ENCODE measurements around the gene SRBD1.

Gene SRBD1, protein sequence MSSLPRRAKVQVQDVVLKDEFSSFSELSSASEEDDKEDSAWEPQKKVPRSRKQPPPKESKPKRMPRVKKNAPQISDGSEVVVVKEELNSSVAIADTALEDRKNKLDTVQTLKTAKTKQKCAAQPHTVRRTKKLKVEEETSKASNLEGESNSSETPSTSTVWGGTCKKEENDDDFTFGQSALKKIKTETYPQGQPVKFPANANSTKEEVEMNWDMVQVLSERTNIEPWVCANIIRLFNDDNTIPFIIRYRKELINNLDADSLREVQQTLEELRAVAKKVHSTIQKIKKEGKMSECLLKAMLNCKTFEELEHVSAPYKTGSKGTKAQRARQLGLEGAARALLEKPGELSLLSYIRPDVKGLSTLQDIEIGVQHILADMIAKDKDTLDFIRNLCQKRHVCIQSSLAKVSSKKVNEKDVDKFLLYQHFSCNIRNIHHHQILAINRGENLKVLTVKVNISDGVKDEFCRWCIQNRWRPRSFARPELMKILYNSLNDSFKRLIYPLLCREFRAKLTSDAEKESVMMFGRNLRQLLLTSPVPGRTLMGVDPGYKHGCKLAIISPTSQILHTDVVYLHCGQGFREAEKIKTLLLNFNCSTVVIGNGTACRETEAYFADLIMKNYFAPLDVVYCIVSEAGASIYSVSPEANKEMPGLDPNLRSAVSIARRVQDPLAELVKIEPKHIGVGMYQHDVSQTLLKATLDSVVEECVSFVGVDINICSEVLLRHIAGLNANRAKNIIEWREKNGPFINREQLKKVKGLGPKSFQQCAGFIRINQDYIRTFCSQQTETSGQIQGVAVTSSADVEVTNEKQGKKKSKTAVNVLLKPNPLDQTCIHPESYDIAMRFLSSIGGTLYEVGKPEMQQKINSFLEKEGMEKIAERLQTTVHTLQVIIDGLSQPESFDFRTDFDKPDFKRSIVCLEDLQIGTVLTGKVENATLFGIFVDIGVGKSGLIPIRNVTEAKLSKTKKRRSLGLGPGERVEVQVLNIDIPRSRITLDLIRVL

DNA sequence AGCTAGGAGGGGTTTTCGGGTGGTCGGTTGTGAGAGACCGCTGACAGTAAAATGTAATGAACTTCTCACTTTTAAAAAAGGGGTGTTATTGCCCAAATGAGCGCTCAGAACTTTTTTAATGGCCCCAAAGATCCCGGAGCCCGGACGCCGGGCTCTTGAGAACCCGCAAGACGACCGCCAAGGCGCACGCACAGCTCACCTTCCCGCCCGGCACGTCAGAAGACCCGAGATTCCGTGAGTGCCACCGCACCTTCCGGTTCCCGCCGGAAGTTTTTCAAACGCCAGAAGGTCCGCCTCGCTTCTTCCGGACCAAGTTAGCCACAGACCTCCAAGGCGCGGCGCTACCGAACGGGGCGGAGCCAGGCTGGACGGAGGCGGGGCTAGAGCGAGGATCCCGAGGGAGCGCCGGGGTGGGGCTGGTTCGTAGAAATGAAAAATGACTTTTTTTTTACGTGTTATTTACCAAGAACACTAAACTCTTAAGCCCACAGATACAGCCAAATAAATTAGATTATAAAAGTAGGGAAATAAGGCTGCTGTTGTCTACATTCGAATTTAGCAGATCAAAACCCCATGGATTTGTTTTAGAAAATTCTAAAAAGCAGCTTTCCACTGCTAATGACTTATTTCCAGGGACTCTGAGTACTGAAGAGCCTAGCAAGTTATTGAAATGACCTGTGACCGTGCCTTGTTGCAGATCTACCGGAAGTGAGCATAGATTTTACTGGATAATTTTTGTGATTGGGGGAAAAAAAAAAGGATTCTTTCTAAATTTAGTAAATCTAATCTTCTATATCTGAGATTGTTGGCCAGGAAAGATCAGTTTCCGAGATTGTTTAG is at the start of gene SRBD1:
Gene SRBD1, minus strand, starts transcription at position 248 of the 840 bp plus-strand sequence. CDS start 5,826 bp downstream, outside the sequence.
- peak; percentile 97 for DNase-seq

DNA sequence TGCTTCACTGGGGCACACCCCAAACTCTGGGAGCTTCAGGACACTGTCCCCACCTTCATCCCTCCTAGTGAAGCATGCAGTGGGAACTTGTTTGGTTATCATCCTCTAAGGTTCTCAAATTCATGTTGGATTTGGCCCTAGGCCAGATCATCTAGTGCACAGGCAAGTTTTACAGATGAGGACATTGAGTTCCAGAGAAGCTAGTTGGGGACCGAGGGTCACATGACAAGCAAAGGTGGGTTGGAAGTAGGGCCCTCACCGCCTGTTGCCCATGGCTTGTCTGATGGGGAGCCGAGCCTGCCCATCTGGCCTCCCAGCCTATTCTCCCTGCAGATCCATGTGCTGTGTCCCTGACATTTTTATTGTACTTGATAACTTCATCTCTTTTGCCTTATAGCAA is 43.2 kb upstream of the SRBD1 start:
- DNase-seq: no peak

DNA sequence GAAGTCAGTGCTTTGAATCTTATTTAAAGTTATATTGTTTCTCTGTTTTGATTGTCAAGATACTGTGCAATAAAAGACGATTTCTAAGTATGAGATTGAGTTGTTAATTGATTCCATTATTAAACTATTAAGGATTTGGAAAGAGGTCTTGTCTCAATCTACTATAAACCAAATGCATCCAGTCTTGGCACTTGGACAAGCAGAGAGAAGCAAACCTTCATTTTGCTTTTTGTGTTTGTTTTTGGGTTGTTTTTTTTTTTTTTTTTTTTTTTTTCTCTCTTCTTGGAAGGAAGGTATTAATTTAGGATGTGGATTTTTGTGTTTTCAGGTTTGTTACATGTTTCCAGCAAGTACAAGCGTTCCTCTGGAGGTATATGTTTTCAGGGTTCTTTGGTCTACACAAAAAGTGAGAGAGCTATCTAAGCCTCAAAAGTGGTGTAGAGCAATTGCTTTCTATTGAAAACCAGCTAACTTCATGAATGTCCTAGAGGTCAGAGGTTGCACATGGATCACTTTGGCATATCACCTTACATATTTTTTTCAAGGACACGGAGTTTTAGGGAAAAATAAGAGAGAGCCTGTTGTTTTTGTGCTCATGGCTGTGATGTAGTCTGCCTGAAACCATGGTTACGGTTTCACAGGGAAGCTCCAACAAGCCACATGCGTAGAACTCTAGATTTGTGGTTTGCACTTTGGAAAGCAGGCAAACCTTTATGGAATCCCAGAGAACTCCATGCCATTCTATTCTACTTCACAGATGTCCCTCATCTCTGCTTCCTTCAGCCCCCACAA is 42.3 kb upstream of the SRBD1 start:
- DNase-seq: no peak

DNA sequence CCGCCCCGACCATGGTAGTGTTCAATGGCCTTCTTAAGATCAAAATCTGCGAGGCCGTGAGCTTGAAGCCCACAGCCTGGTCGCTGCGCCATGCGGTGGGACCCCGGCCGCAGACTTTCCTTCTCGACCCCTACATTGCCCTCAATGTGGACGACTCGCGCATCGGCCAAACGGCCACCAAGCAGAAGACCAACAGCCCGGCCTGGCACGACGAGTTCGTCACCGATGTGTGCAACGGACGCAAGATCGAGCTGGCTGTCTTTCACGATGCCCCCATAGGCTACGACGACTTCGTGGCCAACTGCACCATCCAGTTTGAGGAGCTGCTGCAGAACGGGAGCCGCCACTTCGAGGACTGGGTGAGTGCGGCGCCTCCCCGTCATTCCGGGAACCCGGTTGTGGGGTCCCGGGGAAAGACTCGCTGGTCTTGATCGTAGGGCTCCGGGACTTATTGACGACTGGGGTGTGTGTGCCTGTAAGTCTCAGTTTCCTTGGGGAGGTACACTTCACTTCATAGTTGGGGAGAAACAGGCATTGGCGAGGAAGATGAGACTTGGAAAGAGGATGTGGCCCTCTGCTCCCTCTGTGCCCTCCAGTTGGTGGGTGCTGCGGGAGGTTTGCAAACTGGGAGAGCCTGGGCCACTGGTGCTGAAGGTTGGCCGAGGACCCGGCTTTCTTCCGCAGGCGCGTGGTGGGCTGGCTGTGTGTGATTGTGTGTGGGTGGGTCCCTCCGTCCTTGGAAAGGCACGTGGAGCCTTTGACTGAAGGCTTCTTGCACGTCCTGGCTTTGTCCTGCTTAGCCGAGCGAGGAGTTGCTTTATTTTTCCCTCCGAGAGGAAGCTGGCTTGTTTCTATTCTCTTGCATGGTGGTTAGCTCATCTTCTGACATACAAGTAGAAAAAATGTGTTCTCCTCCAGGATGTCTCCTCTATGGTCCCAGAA is 41.3 kb upstream of the SRBD1 start:
- DNase-seq: peak; percentile 40

DNA sequence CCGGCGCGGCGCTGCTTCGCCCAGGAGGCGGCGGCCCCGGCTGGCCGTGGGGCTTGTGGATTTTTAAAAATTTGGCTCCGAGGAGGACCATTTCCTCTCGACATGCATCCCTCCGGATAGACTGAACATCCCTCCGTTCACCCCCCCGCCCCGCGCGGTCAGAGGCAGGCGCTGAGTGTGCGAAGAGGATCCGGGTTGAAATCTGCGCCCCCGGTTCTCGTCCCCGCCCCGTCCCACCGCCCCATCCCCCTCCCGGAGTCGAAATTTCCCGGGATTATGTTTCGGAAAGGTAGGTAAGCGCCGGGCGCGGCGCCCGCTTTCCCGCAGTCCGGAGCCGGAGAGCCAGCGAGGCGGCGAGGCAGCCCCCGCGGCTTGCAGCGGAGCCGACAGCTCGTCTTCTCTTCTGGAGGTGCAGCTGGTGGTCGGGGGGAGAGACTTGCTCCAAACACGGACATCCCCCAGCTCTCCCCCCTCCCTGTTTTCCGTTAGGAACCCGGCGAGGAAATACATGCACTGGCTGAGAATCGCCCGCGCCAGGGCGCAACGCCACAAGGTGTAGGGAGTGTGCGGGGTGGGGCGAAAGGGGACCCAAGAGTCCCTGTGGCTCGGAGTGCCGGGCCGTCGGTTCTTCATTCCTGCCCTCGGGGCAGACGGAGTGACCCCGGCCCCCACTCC is 40.5 kb upstream of the SRBD1 start, which contains the start of gene PRKCE:
Gene PRKCE, plus strand, starts transcription at position 261 of the 675 bp plus-strand sequence.
- peak; percentile 70 for DNase-seq

DNA sequence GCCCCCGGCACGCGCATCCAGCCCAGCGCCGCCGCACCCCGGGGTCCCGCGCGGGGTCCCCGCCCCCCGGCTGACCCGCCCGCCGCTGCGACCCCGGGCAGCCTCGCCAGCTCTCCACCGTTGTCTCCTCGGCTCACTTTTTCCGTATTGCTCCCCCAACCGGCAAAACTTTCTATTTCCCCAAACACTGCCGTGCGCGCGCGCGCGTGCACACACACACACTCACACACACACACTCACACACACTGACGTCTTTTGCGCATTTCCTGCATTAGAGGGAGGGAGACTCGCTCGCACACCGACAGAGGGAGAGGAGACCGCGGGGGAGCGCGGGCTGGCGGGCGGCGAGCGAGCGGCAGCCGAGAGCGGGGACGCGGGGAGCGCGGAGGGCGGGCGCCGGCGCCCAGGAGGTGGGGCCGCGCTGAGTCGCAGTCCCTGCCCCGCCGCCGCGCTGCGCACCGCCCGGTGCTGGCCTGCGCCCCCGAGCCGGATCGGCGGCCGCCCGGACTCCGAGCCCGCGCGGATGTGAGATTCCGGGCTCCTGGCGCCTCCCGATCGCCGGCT is 39.9 kb upstream of the SRBD1 start:
- DNase-seq: peak; percentile 91

DNA sequence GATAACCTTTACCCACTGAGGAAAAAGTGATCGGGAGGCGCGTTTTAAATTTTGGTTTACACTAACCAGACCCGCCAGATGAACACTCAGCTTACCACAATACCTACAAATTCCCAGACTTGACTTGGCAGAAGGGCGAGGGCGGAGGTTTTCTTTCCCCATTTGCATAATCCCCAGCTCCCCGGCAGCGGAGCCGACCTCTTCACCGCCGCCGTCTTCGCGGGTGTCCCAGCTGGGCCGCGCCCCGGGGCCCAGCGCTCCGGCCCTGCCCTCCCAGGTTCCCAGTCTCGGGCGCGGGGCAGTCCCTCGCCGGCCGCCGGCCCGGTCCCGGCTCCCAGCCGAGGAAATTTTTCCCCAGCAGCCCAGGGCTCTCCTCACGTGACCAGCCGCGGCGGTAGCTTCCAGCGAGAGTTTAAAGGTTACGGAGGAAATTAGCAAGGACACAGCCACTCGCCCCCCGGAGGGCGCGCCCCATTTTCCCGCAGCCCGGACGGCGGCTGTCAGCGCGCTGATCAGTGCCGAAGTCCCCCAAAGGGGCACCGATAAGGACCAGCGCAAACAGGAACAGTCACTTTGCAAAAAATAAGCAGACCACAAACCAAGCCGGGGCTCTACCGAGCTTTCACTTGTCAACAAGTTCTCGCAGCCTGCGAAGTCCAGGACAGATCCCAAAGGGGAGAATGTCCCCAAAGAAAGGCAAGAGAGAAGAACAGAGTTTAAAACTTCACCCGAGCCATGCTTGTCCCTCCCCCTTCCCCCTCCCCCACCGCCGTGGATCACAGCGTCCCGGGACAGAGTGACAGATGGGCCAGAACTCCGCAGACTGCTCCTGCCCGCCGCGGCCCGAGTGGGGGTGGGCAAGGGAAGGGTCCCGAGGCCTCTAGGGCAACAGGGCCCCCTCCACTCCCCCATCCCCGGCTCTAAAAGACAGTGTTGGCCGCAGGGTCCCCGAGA is 39.1 kb upstream of the SRBD1 start:
- DNase-seq: peak; percentile 64

DNA sequence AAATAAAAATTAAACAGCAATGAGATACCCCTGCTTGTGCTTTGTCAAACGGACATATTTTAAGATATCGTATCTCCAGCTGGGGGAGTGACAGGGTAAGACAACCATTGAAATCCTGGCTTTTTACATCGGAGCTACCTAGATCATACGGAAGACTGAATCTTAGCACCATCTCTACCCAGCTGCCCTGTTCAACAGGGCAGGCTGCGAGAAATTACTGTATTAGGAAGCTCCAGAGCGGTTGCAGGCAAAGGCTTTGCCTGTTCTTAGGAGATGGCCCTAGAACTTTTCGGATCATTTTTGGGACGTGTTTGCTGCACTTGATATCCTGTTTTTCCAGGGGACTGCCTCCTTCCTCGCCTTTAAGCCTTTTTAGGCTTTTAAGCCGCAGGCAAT is 38.4 kb upstream of the SRBD1 start:
- DNase-seq: no peak

DNA sequence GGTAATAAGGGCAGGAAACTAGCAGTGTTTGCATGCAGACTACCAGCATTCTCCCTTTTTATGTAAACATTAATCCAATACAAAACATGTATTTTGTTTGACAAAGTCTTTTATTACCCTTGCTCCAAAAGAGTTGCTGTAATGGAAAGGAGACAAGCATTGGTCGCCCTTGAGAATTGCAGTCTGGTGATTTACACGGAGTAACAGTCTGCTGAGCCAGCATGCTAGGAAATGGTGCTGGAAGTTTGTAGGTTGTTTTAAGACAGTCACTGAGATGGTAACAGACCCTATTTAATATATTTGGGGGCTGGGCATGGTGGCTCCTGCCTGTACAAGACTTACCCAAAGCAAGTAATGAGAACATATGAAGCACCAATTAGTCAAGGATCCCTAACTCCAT is 37.6 kb upstream of the SRBD1 start:
- no peak for DNase-seq

DNA sequence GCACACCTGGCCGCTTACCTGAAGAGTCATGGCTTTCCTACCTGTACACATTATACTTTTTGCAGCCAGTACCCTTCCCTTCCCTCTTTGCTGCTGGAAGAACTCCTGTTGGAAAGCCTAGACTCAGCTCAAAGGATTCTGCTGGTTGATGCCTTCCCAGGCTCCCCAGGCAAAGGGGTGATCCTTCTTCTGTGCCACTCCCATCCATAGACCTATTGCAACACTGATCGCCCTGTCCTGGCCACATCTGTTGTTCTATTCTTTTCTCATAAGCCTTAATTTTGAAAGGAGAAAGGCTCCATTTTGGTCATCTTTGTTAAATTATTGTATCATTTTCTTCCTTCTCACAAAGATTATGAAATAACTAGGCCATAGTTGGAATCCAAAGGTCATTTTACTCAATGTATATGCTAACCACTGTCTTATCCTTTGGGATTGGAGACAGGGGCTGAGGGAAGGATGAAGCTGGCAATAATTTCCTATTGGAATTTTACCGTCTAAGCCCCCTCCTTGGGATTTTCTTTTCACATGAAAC is 37.0 kb upstream of the SRBD1 start:
- no peak for DNase-seq

DNA sequence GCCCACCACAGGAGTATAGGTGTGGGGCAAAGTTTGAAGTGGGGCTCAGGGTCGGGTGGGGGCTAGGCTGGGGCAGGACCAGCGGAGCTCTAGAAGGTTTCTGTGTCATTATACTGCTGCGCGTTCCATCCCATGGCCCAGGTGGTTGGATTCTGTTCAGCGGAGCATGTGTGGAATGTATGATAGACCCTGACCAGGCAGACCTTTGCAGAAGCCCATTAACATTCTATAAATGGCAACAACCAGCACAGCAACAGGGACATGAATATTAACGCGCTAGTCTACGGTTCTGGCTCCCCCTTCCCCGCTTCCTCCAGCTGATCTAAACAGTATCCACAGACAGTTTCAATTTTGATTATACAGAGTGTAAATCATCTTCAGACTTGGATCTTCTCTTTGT is 36.3 kb upstream of the SRBD1 start:
- no peak for DNase-seq

DNA sequence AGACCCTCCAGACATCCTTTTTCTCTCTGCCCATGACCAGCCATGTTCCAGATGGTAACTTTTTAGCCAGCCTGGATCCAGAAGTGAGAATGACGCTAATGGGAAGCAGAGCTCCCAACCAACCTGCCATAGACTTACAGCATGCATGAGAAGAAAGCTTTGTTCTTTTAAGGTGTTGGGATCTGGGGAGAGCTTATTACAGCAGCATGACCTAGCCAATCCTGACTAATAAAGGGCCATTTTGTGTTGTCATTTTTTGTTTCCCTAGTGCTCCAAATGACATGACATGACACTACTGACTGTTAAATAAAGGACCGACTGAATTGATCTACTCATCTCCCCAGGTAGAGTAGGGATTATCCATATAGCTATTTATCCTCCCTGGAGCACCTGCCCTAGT is 35.2 kb upstream of the SRBD1 start:
- DNase-seq: no peak

DNA sequence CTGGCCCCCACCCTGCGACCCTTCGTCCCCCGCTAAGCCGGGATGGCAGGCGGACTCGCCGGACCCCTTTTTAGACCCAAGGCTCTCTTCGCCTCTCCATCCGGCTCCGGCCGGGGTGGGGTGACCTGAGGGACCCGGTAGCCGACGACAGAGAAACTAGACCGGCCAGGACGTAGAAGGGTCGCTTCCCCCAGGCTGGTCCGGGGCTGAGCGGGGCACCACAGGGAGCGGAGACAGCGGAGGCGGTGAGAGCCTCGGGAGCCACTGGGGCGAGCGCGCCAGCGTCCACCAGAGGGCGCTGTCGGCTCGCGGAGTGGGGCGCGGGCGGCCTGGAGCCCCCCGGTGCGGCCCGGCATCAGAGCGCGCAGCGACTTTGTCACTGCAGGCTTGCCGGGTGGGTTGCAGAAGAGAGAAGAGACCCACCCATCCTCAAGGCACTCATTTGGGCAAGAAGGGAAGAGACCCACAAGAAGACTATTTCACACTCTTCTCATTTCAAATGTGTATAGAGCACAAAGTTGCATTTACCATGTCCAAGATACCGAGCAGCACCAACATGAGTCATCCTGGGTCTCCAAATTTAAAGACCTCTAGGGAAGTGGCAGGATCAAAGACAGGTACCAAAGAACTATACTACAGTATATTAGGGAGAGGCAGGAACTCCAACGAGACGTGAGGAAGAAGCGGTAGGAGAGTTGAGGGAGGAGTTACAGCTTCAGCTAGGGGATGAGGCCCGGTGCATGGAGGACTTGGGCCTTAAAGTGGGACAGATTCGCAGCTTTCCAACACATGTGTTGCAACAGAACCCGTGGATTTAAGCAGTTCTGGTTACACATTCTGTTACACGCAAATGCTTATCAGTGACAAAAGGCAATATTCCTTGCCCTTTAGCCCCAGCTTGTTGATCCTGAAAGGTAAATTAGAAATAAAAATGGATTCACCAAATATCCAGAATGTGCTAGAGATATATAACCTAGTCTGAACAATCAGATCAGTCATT is 32.8 kb upstream of the SRBD1 start:
- peak; percentile 78 for DNase-seq

DNA sequence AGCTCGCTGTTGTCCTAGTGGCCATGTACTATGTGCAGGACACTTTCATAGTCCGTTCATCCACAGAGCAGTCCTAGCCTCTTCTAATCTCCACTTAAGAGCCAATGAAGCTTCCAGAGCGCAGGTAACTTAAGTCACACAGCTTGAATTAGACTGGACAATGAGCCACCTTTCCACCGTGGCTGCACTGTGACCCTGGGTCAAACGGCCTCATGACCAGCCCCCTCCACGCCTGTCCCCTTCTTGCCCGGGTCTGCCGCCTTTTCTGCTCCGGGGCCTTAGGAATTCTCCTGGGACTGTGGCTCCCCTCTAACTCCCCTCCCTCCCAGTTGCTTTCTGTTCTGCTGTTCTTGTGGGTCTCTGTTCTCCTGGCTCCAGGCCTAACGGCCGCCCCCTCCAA is 32.0 kb upstream of the SRBD1 start:
- DNase-seq: no peak

DNA sequence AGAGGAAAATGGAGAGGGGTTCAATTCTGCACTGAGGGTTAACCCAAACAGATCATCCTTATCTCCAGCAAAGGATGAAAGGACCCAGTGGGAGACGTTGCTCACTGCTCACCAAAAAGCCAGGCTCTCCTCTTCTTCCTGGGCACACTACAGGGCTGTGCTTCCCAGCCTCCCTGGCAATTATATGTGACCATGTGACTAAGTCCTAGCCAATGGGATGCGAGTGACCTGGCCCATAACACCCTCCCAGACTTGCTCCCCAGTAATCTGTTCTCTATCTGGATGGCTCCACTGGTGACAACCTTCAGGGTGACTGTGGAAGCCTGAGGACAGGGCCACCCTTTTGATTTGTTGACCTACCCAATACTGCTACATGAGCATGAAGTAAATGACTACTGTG is 29.5 kb upstream of the SRBD1 start:
- no peak for DNase-seq

DNA sequence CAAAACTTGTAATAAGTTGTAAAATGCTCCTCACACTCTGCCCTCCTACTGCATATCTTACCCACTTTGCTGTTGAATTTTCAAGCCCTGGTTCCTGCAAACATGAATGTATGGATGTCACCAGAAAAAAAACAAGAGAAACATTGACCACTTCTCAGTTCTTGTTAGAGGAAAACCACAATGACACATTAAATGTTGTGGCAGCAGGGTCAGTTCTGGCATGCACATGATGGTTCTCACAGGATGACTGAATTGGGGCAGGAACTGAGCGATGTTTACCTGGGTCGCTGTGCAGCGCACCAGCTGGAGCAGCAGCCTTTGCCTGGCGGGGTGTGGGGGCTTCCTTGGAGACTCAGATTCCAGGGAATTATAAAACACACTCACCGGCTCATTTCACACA is 26.4 kb upstream of the SRBD1 start:
- no peak for DNase-seq

DNA sequence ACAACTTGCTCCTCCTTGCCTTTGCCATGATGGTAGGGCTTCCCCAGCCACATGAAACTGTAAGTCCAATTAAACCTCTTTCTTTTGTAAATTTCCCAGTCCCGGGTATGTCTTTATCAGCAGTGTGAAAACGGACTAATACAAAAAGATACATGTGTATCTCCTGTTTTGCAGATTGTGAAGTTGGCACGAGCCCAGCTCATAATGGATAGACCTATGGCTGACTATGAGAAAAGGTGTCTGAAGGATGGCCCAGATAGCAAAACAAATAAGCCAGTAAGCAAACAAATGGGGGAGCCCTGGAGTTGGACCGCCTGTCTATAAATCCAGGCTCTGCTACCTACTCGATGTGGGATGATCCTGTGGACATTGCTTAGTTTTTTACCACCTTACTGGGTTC is 24.9 kb upstream of the SRBD1 start:
- no peak for DNase-seq
